Right lobe of liver (tissue), 6 donors: Measurements from ENCODE around the gene UBE2K. TPM values are rescaled to one million over a fixed set of nuclear protein-coding genes. Genes with fewer than 3 reads are reported as not detected.
"Not testable (repeated sequence)": the region's sequence is repeated elsewhere in the genome, so short reads cannot be mapped to it uniquely, and the experiment has no call there.

Experiments
- ATAC-seq, 4 donors: fragments of 200-7000 bp; cut with Tn5 transposase; one replicate each; pipeline ENCODE4 v1.9.1; 2020; ENCODE audit warnings: mild to moderate bottlenecking in 4 of 4, moderate library complexity in 4 of 4
- DNase-seq, 3 donors: peaks; one replicate each; pipeline ENCODE4 v3.0.0-alpha.2; 2020
- H3K27ac ChIP-seq, 3 donors: fragments of 200-600 bp; one replicate each; pipeline ENCODE4 v1.8.0; 2022
- H3K27me3 ChIP-seq, 2 donors: fragments of 200-600 bp; one replicate each; pipeline ENCODE4 v1.8.0; 2022
- H3K36me3 ChIP-seq, 4 donors: fragments of 200-600 bp; sonication (generic) in 1 of 4; one replicate each; pipeline versions ENCODE4 v1.5.1 to v1.8.0; 2017 to 2022; ENCODE audit warnings: control low read depth in 1 of 4
- H3K4me1 ChIP-seq, 4 donors: fragments of 200-600 bp; sonication (generic) in 1 of 4; one replicate each; pipeline versions ENCODE4 v1.5.1 to v1.8.0; 2017 to 2022; ENCODE audit warnings: control low read depth in 1 of 4
- H3K4me3 ChIP-seq, 3 donors: fragments of 200-600 bp; one replicate each; pipeline ENCODE4 v1.8.0; 2022
- H3K9me3 ChIP-seq, 4 donors: fragments of 200-600 bp; sonication (generic) in 1 of 4; one replicate each; pipeline versions ENCODE4 v1.5.1 to v1.8.0; 2017 to 2022; ENCODE audit warnings: control low read depth in 1 of 4
- CTCF ChIP-seq, 4 donors: fragments of 200-600 bp in 3 of 4; fragments of 450-650 bp in 1 of 4; IDR thresholded peaks; one replicate each; pipeline versions ENCODE4 v1.5.1 to v1.8.0; 2016 to 2022; ENCODE audit warnings: antibody characterized with exemption in 4 of 4, mild to moderate bottlenecking in 2 of 4
- POLR2A ChIP-seq: fragments of 450-650 bp; IDR thresholded peaks from one replicate; pipeline ENCODE4 v1.6.1; 2017; ENCODE audit warnings: antibody characterized with exemption, mild to moderate bottlenecking
- WGBS: methylation state at CpG from one replicate; pipeline ENCODE4 v1.1.6; 2018; ENCODE audit warnings: low coverage, low lambda C conversion rate; ENCODE audit not compliant: insufficient coverage; ENCODE audit errors: missing lambda C conversion rate; 5-methylcytosine and 5-hydroxymethylcytosine counted together
- intact Hi-C, 2 donors: fragments of 100-400 bp; cut with DNase I; formaldehyde crosslinking; loops; one replicate each; pipeline versions ENCODE4 v1.11.2 to v1.14.1; 2022
- total RNA-seq, 6 experiments: library from RNA; depleted of rRNA in 2 of 6; stranded (reverse); fragments of >200 nt in 2 of 6; fragmentation: NEBNext Ultra II Directional in 3 of 6; extraction: Animal tissue kit (Norgen Biotek cat#: 25700) in 3 of 6; gene quantifications; one replicate each; pipeline versions ENCODE4 v1.1.0 to v1.2.4, GENCODE V29; 2016 to 2023
- donor health status: DM: no; HTN: yes; CAD: no.
- donor health status: DM: no; HTN: no; CAD: no.
- donor health status: DM: no; HTN: no; CAD: no.
- donor health status: DM: no; HTN: yes; CAD: no.
- donor health status: DM: no; HTN: yes; CAD: no.

The UBE2K gene
- total RNA-seq, 6 experiments from 2014 or later = 20.5 to 54.8 (median 44.0) TPM

- DNase-seq (no peak), ATAC-seq (peak in 1 of 4 donors; percentile 22)
- Histone ChIP-seq H3K4me3 (no peak overlapping the region), H3K9me3 (no peaks in the 10 kb centered on the region), H3K27ac (no peak overlapping the region), H3K27me3 (no peaks in the 10 kb centered on the region), H3K4me1 (peaks cover 0 to 19% (median 2%) of the 10 kb centered on the region in 4 donors), H3K36me3 (no peaks in the 10 kb centered on the region)
- no peak for TF ChIP-seq POLR2A
- no peak for TF ChIP-seq CTCF (IDR thresholded peaks at IDR 0.05)
- intact Hi-C loops = no loop called here
- 85% methylated on average over 3 of the region's 3 CpGs for WGBS
Measured at GRCh38 chr4:39714166-39714565, 16.2 kb downstream of the UBE2K start.

- no peak for TF ChIP-seq CTCF (IDR thresholded peaks at IDR 0.05)
- TF ChIP-seq POLR2A = no peak
- H3K27me3 ChIP-seq = no peaks in the 10 kb centered on the region
- 87% methylated on average over 3 of the region's 3 CpGs for WGBS
- H3K27ac ChIP-seq = no peak overlapping the region
- no peak overlapping the region for H3K4me3 ChIP-seq
- H3K36me3 ChIP-seq = no peaks in the 10 kb centered on the region
- peaks cover 0 to 13% (median 2%) of the 10 kb centered on the region in 4 donors for H3K4me1 ChIP-seq
- no peaks in the 10 kb centered on the region for H3K9me3 ChIP-seq
- intact Hi-C loops = no loop called here
- no peak for DNase-seq
- ATAC-seq = no peak
Measured at GRCh38 chr4:39715788-39716187, 17.9 kb downstream of the UBE2K start.

- 88% methylated on average over 9 of the region's 11 CpGs for WGBS
- no peak overlapping the region for H3K4me3 ChIP-seq
- no peak for TF ChIP-seq CTCF (IDR thresholded peaks at IDR 0.05)
- H3K36me3 ChIP-seq = no peaks in the 10 kb centered on the region
- ATAC-seq (no peak), DNase-seq (peak in 2 of 3 donors; percentile 11 to 28)
- intact Hi-C loops = no loop called here
- H3K4me1 ChIP-seq = peaks cover 0 to 13% (median 2%) of the 10 kb centered on the region in 4 donors
- H3K27me3 ChIP-seq = no peaks in the 10 kb centered on the region
- no peaks in the 10 kb centered on the region for H3K9me3 ChIP-seq
- no peak overlapping the region for H3K27ac ChIP-seq
Measured at GRCh38 chr4:39716356-39716755, 18.4 kb downstream of the UBE2K start.

- 85% methylated on average over 15 of the region's 19 CpGs for WGBS
- intact Hi-C loops, H3K4me3 ChIP-seq, H3K27me3 ChIP-seq, H3K27ac ChIP-seq, H3K36me3 ChIP-seq, ATAC-seq, H3K9me3 ChIP-seq: not testable (repeated sequence)
- peaks cover 0 to 13% (median 2%) of the 10 kb centered on the region in 4 donors for H3K4me1 ChIP-seq
- DNase-seq = peak in 1 of 3 donors; percentile 7
Measured at GRCh38 chr4:39717743-39718142, 19.8 kb downstream of the UBE2K start.

- Histone ChIP-seq H3K27ac (no peak overlapping the region), H3K4me1 (peaks cover 0 to 7% (median 2%) of the 10 kb centered on the region in 4 donors), H3K27me3 (no peaks in the 10 kb centered on the region), H3K36me3 (no peaks in the 10 kb centered on the region), H3K9me3 (no peaks in the 10 kb centered on the region), H3K4me3 (no peak overlapping the region)
- DNase-seq (peak in 2 of 3 donors; percentile 38 to 44), ATAC-seq (no peak)
- 90% methylated on average over 8 of the region's 33 CpGs for WGBS
- no peak for TF ChIP-seq POLR2A
- intact Hi-C loops = no loop called here
Measured at GRCh38 chr4:39718366-39719323, 20.7 kb downstream of the UBE2K start.
